ENCODE results near the gene CLDN22.

Gene CLDN22

GRCh38 chr4:183321516-183321915, 1.4 kb upstream of the CLDN22 start:
- no peak for TF ChIP-seq SPI1 (IDR thresholded peaks at IDR 0.05; ENCODE audit: borderline replicate concordance, low read depth)
- no peak for TF ChIP-seq CTCF (IDR thresholded peaks at IDR 0.05; ENCODE audit: insufficient read depth, low read length)
- no peak for TF ChIP-seq GABPA (IDR thresholded peaks at IDR 0.05; ENCODE audit: low read depth)
- TF ChIP-seq REST (IDR thresholded peaks at IDR 0.05; ENCODE audit: insufficient replicate concordance, low read depth) = no peak
- TF ChIP-seq POLR2AphosphoS5 (IDR thresholded peaks at IDR 0.05; ENCODE audit: low read depth) = no peak
- no peak for DNase-seq (ENCODE audit: low read depth in 1 of 2, low spot score in 1 of 2)
- Histone ChIP-seq H3K27ac (replicated peaks) (no peak overlapping the region), H3K27me3 (ENCODE audit: insufficient read depth, poor library complexity, severe bottlenecking) (no peaks in the 10 kb centered on the region), H3K4me3 (replicated peaks; ENCODE audit: insufficient read depth, low read length) (no peak overlapping the region)

GRCh38 chr4:183321079-183321478, 1.0 kb upstream of the CLDN22 start:
- Histone ChIP-seq H3K27me3 (ENCODE audit: insufficient read depth, poor library complexity, severe bottlenecking) (no peaks in the 10 kb centered on the region), H3K4me3 (replicated peaks; ENCODE audit: insufficient read depth, low read length) (no peak overlapping the region), H3K27ac (replicated peaks) (no peak overlapping the region)
- no peak for DNase-seq (ENCODE audit: low read depth in 1 of 2, low spot score in 1 of 2)
- TF ChIP-seq SPI1 (IDR thresholded peaks at IDR 0.05; ENCODE audit: borderline replicate concordance, low read depth) (no peak), REST (IDR thresholded peaks at IDR 0.05; ENCODE audit: insufficient replicate concordance, low read depth) (no peak), GABPA (IDR thresholded peaks at IDR 0.05; ENCODE audit: low read depth) (no peak), POLR2AphosphoS5 (IDR thresholded peaks at IDR 0.05; ENCODE audit: low read depth) (no peak), CTCF (IDR thresholded peaks at IDR 0.05; ENCODE audit: insufficient read depth, low read length) (no peak)

GRCh38 chr4:183318656-183319055, 1.4 kb downstream of the CLDN22 start:
- Histone ChIP-seq H3K27me3 (ENCODE audit: insufficient read depth, poor library complexity, severe bottlenecking) (no peaks in the 10 kb centered on the region), H3K4me3 (replicated peaks; ENCODE audit: insufficient read depth, low read length) (no peak overlapping the region), H3K27ac (replicated peaks) (no peak overlapping the region)
- DNase-seq (ENCODE audit: low read depth in 1 of 2, low spot score in 1 of 2) = no peak
- TF ChIP-seq POLR2AphosphoS5 (IDR thresholded peaks at IDR 0.05; ENCODE audit: low read depth) = no peak
- no peak for TF ChIP-seq REST (IDR thresholded peaks at IDR 0.05; ENCODE audit: insufficient replicate concordance, low read depth)
- TF ChIP-seq CTCF (IDR thresholded peaks at IDR 0.05; ENCODE audit: insufficient read depth, low read length) = no peak
- no peak for TF ChIP-seq GABPA (IDR thresholded peaks at IDR 0.05; ENCODE audit: low read depth)
- no peak for TF ChIP-seq SPI1 (IDR thresholded peaks at IDR 0.05; ENCODE audit: borderline replicate concordance, low read depth)

All from HL-60 (cell line).